GM19397 (cell line): ENCODE measurements around the gene FAM228A.

Experiments
- ATAC-seq: cut with Tn5 transposase; IDR thresholded peaks from one replicate; pipeline ENCODE4 v1.9.1; 2021; ENCODE audit warnings: mild to moderate bottlenecking, moderate library complexity; ENCODE audit not compliant: unreplicated experiment

The FAM228A gene

GRCh38 chr2:24222946-24223345, 48.1 kb downstream of the FAM228A start:
- no peak for ATAC-seq

GRCh38 chr2:24225499-24226242, 50.8 kb downstream of the FAM228A start:
- ATAC-seq, result no peak

- ATAC-seq, result no peak
These were observed 53.6 kb downstream of the FAM228A start for GRCh38 chr2:24228470-24228869.

GRCh38 chr2:24231461-24231881, 56.6 kb downstream of the FAM228A start:
- no peak for ATAC-seq

- ATAC-seq, result no peak
These were observed 58.5 kb downstream of the FAM228A start for GRCh38 chr2:24233321-24233720.

- no peak for ATAC-seq
These were observed 62.5 kb downstream of the FAM228A start for GRCh38 chr2:24237313-24237712.

GRCh38 chr2:24238158-24238557, 63.3 kb downstream of the FAM228A start:
- no peak for ATAC-seq

- no peak for ATAC-seq
These were observed 64.7 kb downstream of the FAM228A start for GRCh38 chr2:24239553-24239952.
